ENCODE measurements around the gene SLC28A3.

GRCh38 chr9:84366683-84367082 is 26.1 kb upstream of the SLC28A3 start:
- TF ChIP-seq CTCF (conservative IDR thresholded peaks at IDR 0.05; ENCODE audit: low read depth, low read length) (no peak), EZH2 (IDR thresholded peaks at IDR 0.05; ENCODE audit: borderline replicate concordance, low read depth, low read length, poor library complexity, severe bottlenecking) (no peak)
